ENCODE data around the gene ZNF664.

The ZNF664 gene

DNA sequence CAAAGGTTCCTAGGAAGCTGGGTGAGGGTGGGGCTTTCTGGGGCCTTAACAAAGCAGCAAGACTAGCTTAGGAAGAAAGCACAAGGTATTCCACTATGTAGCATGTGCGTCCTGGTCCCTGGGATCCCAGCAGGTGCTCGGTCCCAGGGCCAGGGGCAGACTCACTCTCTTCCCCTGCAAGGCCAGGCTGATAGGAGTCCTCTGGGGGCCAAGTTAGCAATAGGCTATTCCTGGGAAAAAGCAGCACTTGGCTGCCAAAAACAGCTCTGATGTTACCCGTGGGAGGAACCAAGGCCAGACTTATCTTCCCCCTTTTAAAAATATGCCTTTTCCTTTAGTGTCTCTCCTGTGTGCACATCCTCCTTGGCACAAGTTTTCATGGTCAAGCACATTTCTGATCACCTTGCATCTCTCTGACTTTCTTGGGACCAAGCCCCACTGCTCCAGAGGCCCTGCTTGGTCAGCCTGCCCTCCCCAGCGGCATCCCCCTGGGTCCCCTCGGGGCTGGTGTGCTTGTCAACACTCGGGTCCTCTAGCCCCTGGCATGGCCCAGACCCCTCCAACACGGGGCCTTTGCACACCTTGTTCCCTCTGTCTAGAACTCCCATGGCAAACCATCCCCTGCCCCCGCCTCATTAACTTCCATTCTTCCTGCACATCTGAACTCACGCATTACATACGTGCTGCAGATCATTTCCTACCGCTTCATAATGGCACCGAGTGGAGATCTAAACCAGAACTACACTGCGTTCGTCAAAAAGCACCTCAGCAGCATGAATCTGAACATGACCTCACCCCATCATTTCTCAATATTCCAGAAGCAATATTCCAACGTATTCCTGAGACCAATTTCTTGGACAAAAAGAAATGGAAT, 22.3 kb upstream of the ZNF664 start:
- ChIA-PET CTCF (interaction anchor here (0.7 kb wide), 1 partner anchor 25 kb away, joined by 3 read pairs; no protein-coding TSS in a partner anchor), POLR2A (ENCODE audit: low non-redundant PET) (no interaction called here)
- TF ChIP-seq, protein P1, sequence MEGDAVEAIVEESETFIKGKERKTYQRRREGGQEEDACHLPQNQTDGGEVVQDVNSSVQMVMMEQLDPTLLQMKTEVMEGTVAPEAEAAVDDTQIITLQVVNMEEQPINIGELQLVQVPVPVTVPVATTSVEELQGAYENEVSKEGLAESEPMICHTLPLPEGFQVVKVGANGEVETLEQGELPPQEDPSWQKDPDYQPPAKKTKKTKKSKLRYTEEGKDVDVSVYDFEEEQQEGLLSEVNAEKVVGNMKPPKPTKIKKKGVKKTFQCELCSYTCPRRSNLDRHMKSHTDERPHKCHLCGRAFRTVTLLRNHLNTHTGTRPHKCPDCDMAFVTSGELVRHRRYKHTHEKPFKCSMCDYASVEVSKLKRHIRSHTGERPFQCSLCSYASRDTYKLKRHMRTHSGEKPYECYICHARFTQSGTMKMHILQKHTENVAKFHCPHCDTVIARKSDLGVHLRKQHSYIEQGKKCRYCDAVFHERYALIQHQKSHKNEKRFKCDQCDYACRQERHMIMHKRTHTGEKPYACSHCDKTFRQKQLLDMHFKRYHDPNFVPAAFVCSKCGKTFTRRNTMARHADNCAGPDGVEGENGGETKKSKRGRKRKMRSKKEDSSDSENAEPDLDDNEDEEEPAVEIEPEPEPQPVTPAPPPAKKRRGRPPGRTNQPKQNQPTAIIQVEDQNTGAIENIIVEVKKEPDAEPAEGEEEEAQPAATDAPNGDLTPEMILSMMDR (conservative IDR thresholded peaks at IDR 0.05; ENCODE audit: low read depth) = no peak
- H3K27ac ChIP-seq = no peak overlapping the region
- DNase-seq (ENCODE audit: low spot score) = no peak

DNA sequence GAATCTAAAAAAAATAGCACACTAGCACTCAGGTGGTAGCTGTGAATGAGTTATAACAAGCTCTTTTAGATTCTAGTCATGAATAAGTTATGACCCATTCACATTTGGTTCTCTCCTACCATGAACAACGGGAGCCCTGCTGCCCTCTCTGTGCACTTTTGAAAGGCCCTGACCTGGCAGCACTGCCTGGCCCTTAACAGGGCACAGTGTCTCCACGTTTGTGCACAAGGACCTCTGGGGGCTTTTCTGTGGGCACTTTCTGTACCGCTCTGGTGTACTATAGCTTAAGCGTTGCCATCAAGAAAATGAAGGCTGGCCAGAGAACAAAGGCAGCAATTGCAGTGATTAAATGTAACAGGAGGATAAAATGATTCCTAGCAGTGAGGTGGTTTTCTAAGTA, 21.5 kb upstream of the ZNF664 start:
- no peak for DNase-seq (ENCODE audit: low spot score)
- H3K27ac ChIP-seq = no peak overlapping the region
- ChIA-PET POLR2A (ENCODE audit: low non-redundant PET) (no interaction called here), CTCF (no interaction called here)
- TF ChIP-seq, protein P1 (conservative IDR thresholded peaks at IDR 0.05; ENCODE audit: low read depth) = no peak

- CTCF ChIA-PET = no interaction called here
- TF ChIP-seq, protein P1 (conservative IDR thresholded peaks at IDR 0.05; ENCODE audit: low read depth) = no peak
- no peak for DNase-seq (ENCODE audit: low spot score)
- H3K27ac ChIP-seq = no peak overlapping the region
- POLR2A ChIA-PET (ENCODE audit: low non-redundant PET) = no interaction called here
Observed at GRCh38 chr12:123952037-123952436, 21.0 kb upstream of the ZNF664 start.

- DNase-seq (ENCODE audit: low spot score) = no peak
- ChIA-PET POLR2A (ENCODE audit: low non-redundant PET) (no interaction called here), CTCF (interaction anchor here (0.6 kb wide), 1 partner anchor 41 kb away, joined by 3 read pairs; no protein-coding TSS in a partner anchor)
- TF ChIP-seq, protein P1 (conservative IDR thresholded peaks at IDR 0.05; ENCODE audit: low read depth) = no peak
- H3K27ac ChIP-seq = no peak overlapping the region
Observed at GRCh38 chr12:123954647-123955350, 18.2 kb upstream of the ZNF664 start.

GRCh38 chr12:123956249-123956648, 16.8 kb upstream of the ZNF664 start:
- no peak overlapping the region for H3K27ac ChIP-seq
- ChIA-PET CTCF (no interaction called here), POLR2A (ENCODE audit: low non-redundant PET) (no interaction called here)
- TF ChIP-seq, protein P1 (conservative IDR thresholded peaks at IDR 0.05; ENCODE audit: low read depth) = no peak
- no peak for DNase-seq (ENCODE audit: low spot score)

DNA sequence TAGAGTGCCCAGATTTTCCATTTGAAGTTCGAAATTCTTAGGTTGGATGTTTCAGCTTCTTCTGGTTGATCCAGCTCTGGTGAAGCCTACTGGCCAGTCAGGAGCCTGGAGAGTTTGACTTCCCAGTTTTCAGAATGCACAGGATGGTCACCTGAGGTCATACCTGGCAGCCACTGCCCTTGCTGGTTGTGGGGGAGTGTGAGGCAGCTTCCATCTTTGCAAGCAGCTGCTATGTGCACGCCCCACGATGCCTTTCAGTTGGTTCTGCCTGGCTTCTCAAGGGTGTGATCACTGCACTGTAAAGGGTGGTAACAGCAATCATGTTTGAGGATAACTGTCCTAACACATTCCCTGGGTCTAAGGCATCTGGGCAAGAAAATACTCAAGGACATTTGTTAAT, 15.8 kb upstream of the ZNF664 start:
- CTCF ChIA-PET = interaction anchor here (0.5 kb wide), 1 partner anchor 489 kb away, joined by 6 read pairs; no protein-coding TSS in a partner anchor
- DNase-seq (ENCODE audit: low spot score) = no peak
- TF ChIP-seq, protein P1 (conservative IDR thresholded peaks at IDR 0.05; ENCODE audit: low read depth) = no peak
- H3K27ac ChIP-seq = no peak overlapping the region
- POLR2A ChIA-PET (ENCODE audit: low non-redundant PET) = no interaction called here

Measured in RWPE1 (cell line).